ENCODE results near the gene NFKBIA.

DNA sequence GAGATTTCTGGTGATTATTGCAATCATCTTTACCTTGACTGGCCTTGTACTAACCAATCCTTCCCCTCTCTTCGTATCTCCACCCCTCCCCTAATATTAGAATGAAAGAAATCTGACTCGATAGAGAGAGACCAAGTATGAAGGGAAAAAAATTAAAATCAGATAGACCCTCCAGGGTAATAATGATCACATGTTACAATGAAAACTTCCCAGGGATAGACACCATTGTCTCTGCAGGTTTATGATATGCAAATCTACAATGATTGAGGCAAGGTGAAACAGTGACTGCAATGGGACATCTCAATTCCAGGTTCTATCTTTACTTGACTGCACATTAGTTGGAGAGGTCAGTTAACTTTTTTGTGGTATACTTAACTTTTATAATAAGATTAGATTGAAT is 1.5 kb upstream of the NFKBIA start:
- TF ChIP-seq, protein P1, sequence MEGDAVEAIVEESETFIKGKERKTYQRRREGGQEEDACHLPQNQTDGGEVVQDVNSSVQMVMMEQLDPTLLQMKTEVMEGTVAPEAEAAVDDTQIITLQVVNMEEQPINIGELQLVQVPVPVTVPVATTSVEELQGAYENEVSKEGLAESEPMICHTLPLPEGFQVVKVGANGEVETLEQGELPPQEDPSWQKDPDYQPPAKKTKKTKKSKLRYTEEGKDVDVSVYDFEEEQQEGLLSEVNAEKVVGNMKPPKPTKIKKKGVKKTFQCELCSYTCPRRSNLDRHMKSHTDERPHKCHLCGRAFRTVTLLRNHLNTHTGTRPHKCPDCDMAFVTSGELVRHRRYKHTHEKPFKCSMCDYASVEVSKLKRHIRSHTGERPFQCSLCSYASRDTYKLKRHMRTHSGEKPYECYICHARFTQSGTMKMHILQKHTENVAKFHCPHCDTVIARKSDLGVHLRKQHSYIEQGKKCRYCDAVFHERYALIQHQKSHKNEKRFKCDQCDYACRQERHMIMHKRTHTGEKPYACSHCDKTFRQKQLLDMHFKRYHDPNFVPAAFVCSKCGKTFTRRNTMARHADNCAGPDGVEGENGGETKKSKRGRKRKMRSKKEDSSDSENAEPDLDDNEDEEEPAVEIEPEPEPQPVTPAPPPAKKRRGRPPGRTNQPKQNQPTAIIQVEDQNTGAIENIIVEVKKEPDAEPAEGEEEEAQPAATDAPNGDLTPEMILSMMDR (optimal IDR thresholded peaks at IDR 0.05 in 1 of 3, IDR thresholded peaks at IDR 0.05 in 1 of 3, conservative IDR thresholded peaks at IDR 0.05 in 1 of 3; ENCODE audit: extremely low read depth in 1 of 3, insufficient read depth in 2 of 3, low read length in 3 of 3) = no peak
- TF ChIP-seq EZH2 (IDR thresholded peaks at IDR 0.05; ENCODE audit: low read length) = no peak

Data from keratinocyte (primary cell).